Activated CD4-positive, alpha-beta memory T cell treated with anti-CD3 and anti-CD28 coated beads, Interleukin-2, amount 10 ng/mL, durations not matched to agents 7 days and 5 days (primary cell): Measurements from ENCODE around the gene OSBP2. TPM values are rescaled to one million over a fixed set of nuclear protein-coding genes. Genes with fewer than 3 reads are reported as not detected.
"Not testable (repeated sequence)": the region's sequence is repeated elsewhere in the genome, so short reads cannot be mapped to it uniquely, and the experiment has no call there.

Experiments
- CTCF ChIA-PET: fragments of 350-600 bp; sonication (Branson Sonifier 250); formaldehyde crosslinking; loops from one replicate; lab custom pipeline; 2021; ENCODE audit warnings: antibody characterized with exemption, inconsistent platforms; lab: Charles Lee
- POLR2A ChIA-PET: fragments of 350-600 bp; sonication (Branson Sonifier 250); formaldehyde crosslinking; loops from one replicate; lab custom pipeline; 2021; ENCODE audit warnings: antibody characterized with exemption; lab: Charles Lee
- DNase-seq: peaks from one replicate; pipeline ENCODE4 v3.0.0-alpha.2; 2020
- H3K27ac Mint-ChIP-seq: one replicate; pipeline ENCODE4 v1.8.0; 2021; ENCODE audit warnings: mild to moderate bottlenecking, mixed read lengths
- H3K27me3 Mint-ChIP-seq: one replicate; pipeline ENCODE4 v1.8.0; 2021; ENCODE audit warnings: mixed read lengths
- H3K36me3 Mint-ChIP-seq: one replicate; pipeline ENCODE4 v1.8.0; 2021; ENCODE audit warnings: low read depth, mixed read lengths
- H3K4me1 Mint-ChIP-seq: one replicate; pipeline ENCODE4 v1.8.0; 2021; ENCODE audit warnings: mixed read lengths
- H3K4me3 Mint-ChIP-seq: one replicate; pipeline ENCODE4 v1.8.0; 2021; ENCODE audit warnings: mild to moderate bottlenecking, mixed read lengths
- H3K9me3 Mint-ChIP-seq: one replicate; pipeline ENCODE4 v1.8.0; 2021; ENCODE audit warnings: mixed read lengths
- total RNA-seq, 2 experiments: library from RNA; stranded (reverse); gene quantifications; one replicate each; pipeline ENCODE4 v1.2.3, GENCODE V29; 2021

The OSBP2 gene
- total RNA-seq, 2 experiments from 2014 or later = 4.8 to 5.0 TPM

- ChIA-PET CTCF (interaction anchor here (2.7 kb wide), 1 partner anchor 30 kb away, joined by 8 read pairs; no protein-coding TSS in a partner anchor), POLR2A (no interaction called here)
- Mint-ChIP-seq H3K4me1 (peaks cover 24% of the 10 kb centered on the region), H3K4me3 (no peak overlapping the region), H3K36me3 (peaks cover 29% of the 10 kb centered on the region), H3K27me3 (peaks cover 3% of the 10 kb centered on the region), H3K9me3 (no peaks in the 10 kb centered on the region), H3K27ac (no peak overlapping the region)
- DNase-seq = no peak
These were observed 29.4 kb upstream of the OSBP2 start for GRCh38 chr22:30665266-30665665.

- H3K9me3 Mint-ChIP-seq = no peaks in the 10 kb centered on the region
- H3K27ac Mint-ChIP-seq = no peak overlapping the region
- ChIA-PET POLR2A (no interaction called here), CTCF (interaction anchor here (2.7 to 3.1 kb wide), 2 partner anchors 31 kb away, joined by 8 to 20 read pairs; partner anchors contain the start of gene SLC35E4)
- H3K36me3 Mint-ChIP-seq = peaks cover 25% of the 10 kb centered on the region
- peaks cover 3% of the 10 kb centered on the region for H3K27me3 Mint-ChIP-seq
- DNase-seq = no peak
- H3K4me3 Mint-ChIP-seq = peak overlapping the region; percentile 95
- H3K4me1 Mint-ChIP-seq = peaks cover 24% of the 10 kb centered on the region
These were observed 28.9 kb upstream of the OSBP2 start for GRCh38 chr22:30665786-30666185.

- no peaks in the 10 kb centered on the region for H3K9me3 Mint-ChIP-seq
- DNase-seq = no peak
- H3K36me3 Mint-ChIP-seq = peaks cover 21% of the 10 kb centered on the region
- ChIA-PET CTCF (interaction anchor here (0.7 to 3.1 kb wide), 6 partner anchors 18 to 646 kb away, joined by 3 to 20 read pairs (median 4); partner anchors contain the start of gene SLC35E4), POLR2A (interaction anchor here (0.7 to 3.3 kb wide), 8 partner anchors 9 to 302 kb away, joined by 3 to 27 read pairs (median 3); partner anchors contain the start of genes SLC35E4 and TUG1)
- peak overlapping the region; percentile 81 for H3K27ac Mint-ChIP-seq
- peaks cover 3% of the 10 kb centered on the region for H3K27me3 Mint-ChIP-seq
- peaks cover 24% of the 10 kb centered on the region for H3K4me1 Mint-ChIP-seq
- H3K4me3 Mint-ChIP-seq = peak overlapping the region; percentile 95
These were observed 27.6 kb upstream of the OSBP2 start for GRCh38 chr22:30667107-30667493.

- peaks cover 24% of the 10 kb centered on the region for H3K4me1 Mint-ChIP-seq
- ChIA-PET POLR2A (interaction anchor here (0.7 to 3.3 kb wide), 8 partner anchors 12 to 302 kb away, joined by 3 to 27 read pairs (median 4); partner anchors contain the start of genes SLC35E4 and TUG1), CTCF (interaction anchor here (1.0 to 3.1 kb wide), 7 partner anchors 18 to 87 kb away, joined by 3 to 20 read pairs (median 4); partner anchors contain the start of gene SLC35E4)
- H3K27ac Mint-ChIP-seq = peak within 1 kb of the TSS; percentile 81
- peaks cover 3% of the 10 kb centered on the region for H3K27me3 Mint-ChIP-seq
- peaks cover 14% of the 10 kb centered on the region for H3K36me3 Mint-ChIP-seq
- peak; percentile 96 for DNase-seq
- H3K9me3 Mint-ChIP-seq = no peaks in the 10 kb centered on the region
- peak within 1 kb of the TSS; percentile 95 for H3K4me3 Mint-ChIP-seq
These were observed 26.9 kb upstream of the OSBP2 start, which contains the start of gene DUSP18 for GRCh38 chr22:30667494-30668385. TSS of gene DUSP18 (minus strand) at chr22:30667875. CDS start at chr22:30664003, 3,872 bp downstream.

GRCh38 chr22:30668386-30668710, 26.3 kb upstream of the OSBP2 start:
- H3K27ac Mint-ChIP-seq = no peak overlapping the region
- H3K27me3 Mint-ChIP-seq = peaks cover 3% of the 10 kb centered on the region
- no peaks in the 10 kb centered on the region for H3K9me3 Mint-ChIP-seq
- no peak for DNase-seq
- ChIA-PET POLR2A (interaction anchor here (0.9 to 3.3 kb wide), 6 partner anchors 13 to 301 kb away, joined by 3 to 27 read pairs (median 4); partner anchors contain the start of genes SLC35E4 and TUG1), CTCF (interaction anchor here (0.5 to 3.1 kb wide), 4 partner anchors 17 to 87 kb away, joined by 3 to 20 read pairs (median 5); partner anchors contain the start of gene SLC35E4)
- H3K4me1 Mint-ChIP-seq = peaks cover 24% of the 10 kb centered on the region
- peaks cover 8% of the 10 kb centered on the region for H3K36me3 Mint-ChIP-seq
- peak overlapping the region; percentile 95 for H3K4me3 Mint-ChIP-seq

GRCh38 chr22:30671071-30671470, 23.6 kb upstream of the OSBP2 start:
- no peak for DNase-seq
- Mint-ChIP-seq H3K9me3 (no peaks in the 10 kb centered on the region), H3K4me1 (peaks cover 15% of the 10 kb centered on the region), H3K4me3 (no peak overlapping the region), H3K36me3 (no peaks in the 10 kb centered on the region), H3K27ac (no peak overlapping the region), H3K27me3 (peaks cover 9% of the 10 kb centered on the region)
- CTCF ChIA-PET = interaction anchor here (0.7 to 1.1 kb wide), 2 partner anchors 21 to 36 kb away, joined by 3 to 4 read pairs; partner anchors contain the start of gene SLC35E4
- POLR2A ChIA-PET = interaction anchor here (1.0 kb wide), 1 partner anchor 37 kb away, joined by 4 read pairs; no protein-coding TSS in a partner anchor

- Mint-ChIP-seq H3K4me3 (no peak overlapping the region), H3K27ac (no peak overlapping the region), H3K36me3 (no peaks in the 10 kb centered on the region), H3K9me3 (no peaks in the 10 kb centered on the region), H3K27me3 (peaks cover 27% of the 10 kb centered on the region), H3K4me1 (peaks cover 6% of the 10 kb centered on the region)
- POLR2A ChIA-PET = no interaction called here
- DNase-seq = no peak
- CTCF ChIA-PET = no interaction called here
These were observed 21.5 kb upstream of the OSBP2 start for GRCh38 chr22:30673136-30673535.

- no peaks in the 10 kb centered on the region for H3K9me3 Mint-ChIP-seq
- no peak for DNase-seq
- H3K27ac Mint-ChIP-seq = no peak overlapping the region
- no peak overlapping the region for H3K4me3 Mint-ChIP-seq
- peaks cover 31% of the 10 kb centered on the region for H3K27me3 Mint-ChIP-seq
- ChIA-PET POLR2A (interaction anchor here (1.7 kb wide), 1 partner anchor 10 kb away, joined by 3 read pairs; no protein-coding TSS in a partner anchor), CTCF (no interaction called here)
- no peaks in the 10 kb centered on the region for H3K36me3 Mint-ChIP-seq
- H3K4me1 Mint-ChIP-seq = peaks cover 3% of the 10 kb centered on the region
These were observed 20.2 kb upstream of the OSBP2 start for GRCh38 chr22:30674482-30674881.

GRCh38 chr22:30675436-30675835, 19.2 kb upstream of the OSBP2 start:
- no peaks in the 10 kb centered on the region for H3K36me3 Mint-ChIP-seq
- peaks cover 3% of the 10 kb centered on the region for H3K4me1 Mint-ChIP-seq
- ChIA-PET POLR2A (interaction anchor here (1.7 kb wide), 1 partner anchor 9 kb away, joined by 3 read pairs; no protein-coding TSS in a partner anchor), CTCF (no interaction called here)
- no peak overlapping the region for H3K4me3 Mint-ChIP-seq
- H3K27me3 Mint-ChIP-seq = peaks cover 31% of the 10 kb centered on the region
- DNase-seq = no peak
- no peaks in the 10 kb centered on the region for H3K9me3 Mint-ChIP-seq
- H3K27ac Mint-ChIP-seq = no peak overlapping the region

- CTCF ChIA-PET, H3K27ac Mint-ChIP-seq, H3K9me3 Mint-ChIP-seq, DNase-seq, POLR2A ChIA-PET, H3K4me3 Mint-ChIP-seq, H3K4me1 Mint-ChIP-seq, H3K36me3 Mint-ChIP-seq: not testable (repeated sequence)
- peaks cover 31% of the 10 kb centered on the region for H3K27me3 Mint-ChIP-seq
These were observed 18.1 kb upstream of the OSBP2 start for GRCh38 chr22:30676565-30676964.

- not testable (repeated sequence) for H3K4me1 Mint-ChIP-seq, H3K4me3 Mint-ChIP-seq, H3K9me3 Mint-ChIP-seq, DNase-seq, H3K27ac Mint-ChIP-seq, H3K36me3 Mint-ChIP-seq
- CTCF ChIA-PET = interaction anchor here (1.5 kb wide), 1 partner anchor 75 kb away, joined by 4 read pairs; no protein-coding TSS in a partner anchor
- POLR2A ChIA-PET = interaction anchor here (1.1 kb wide), 1 partner anchor 31 kb away, joined by 3 read pairs; no protein-coding TSS in a partner anchor
- peaks cover 33% of the 10 kb centered on the region for H3K27me3 Mint-ChIP-seq
These were observed 14.6 kb upstream of the OSBP2 start for GRCh38 chr22:30679895-30680690.
